H1 (cell line): ENCODE data around the gene ADM2. TPM values are rescaled to one million over a fixed set of nuclear protein-coding genes. Genes with fewer than 3 reads are reported as not detected.

ENCODE experiments used
- ATF3 ChIP-seq: IDR thresholded peaks from 2 replicates; pipeline ENCODE4 v1.6.1; 2011; ENCODE audit warnings: low read depth, mild to moderate bottlenecking, low read length; ENCODE audit not compliant: insufficient read depth
- BRCA1 ChIP-seq: IDR thresholded peaks from 2 replicates; pipeline ENCODE4 v1.6.1; 2012; ENCODE audit warnings: low read depth, low read length, improper control_type of control experiment
- CHD2 ChIP-seq: IDR thresholded peaks from 2 replicates; pipeline ENCODE4 v1.6.1; 2012; ENCODE audit warnings: low read length, improper control_type of control experiment
- CHD7 ChIP-seq: fragments of 300-600 bp; sonication (generic); IDR thresholded peaks from 2 replicates; pipeline ENCODE4 v1.7.1; 2012; ENCODE audit warnings: low read length, moderate library complexity, mild to moderate bottlenecking, inconsistent platforms; ENCODE audit not compliant: insufficient replicate concordance
- NANOG ChIP-seq: IDR thresholded peaks from 2 replicates; pipeline ENCODE4 v1.6.1; 2011; ENCODE audit warnings: low read length, low read depth, mild to moderate bottlenecking, inconsistent platforms; ENCODE audit not compliant: insufficient read depth, poor library complexity, severe bottlenecking
- POLR2A ChIP-seq, 2 experiments: IDR thresholded peaks; 1 replicate in 1 of 2; 2 replicates in 1 of 2; pipeline ENCODE4 v1.6.1; 2011; ENCODE audit warnings: low read depth in 2 of 2, low read length in 2 of 2, mild to moderate bottlenecking in 2 of 2; ENCODE audit errors: control extremely low read depth in 1 of 2
- SAP30 ChIP-seq: fragments of 300-600 bp; sonication (generic); IDR thresholded peaks from 2 replicates; pipeline ENCODE4 v1.7.1; 2012; ENCODE audit warnings: low read length, moderate library complexity, mild to moderate bottlenecking, inconsistent platforms; ENCODE audit not compliant: insufficient read depth, insufficient replicate concordance
- SIRT6 ChIP-seq: IDR thresholded peaks from one replicate; pipeline ENCODE4 v1.7.1; 2012; ENCODE audit warnings: low read length, inconsistent platforms
- TEAD4 ChIP-seq: IDR thresholded peaks from 2 replicates; pipeline ENCODE4 v1.6.1; 2012; ENCODE audit warnings: low read depth, low read length, inconsistent platforms, mixed read lengths
- YY1 ChIP-seq: IDR thresholded peaks from 2 replicates; pipeline ENCODE4 v1.6.1; 2011; ENCODE audit warnings: low read depth, mild to moderate bottlenecking, low read length
- polyA plus RNA-seq, 7 experiments: library from polyadenylated mRNA; depleted of rRNA in 3 of 7; stranded (reverse) in 5 of 7; unstranded in 2 of 7; fragments of >200 nt in 5 of 7; fragments of 200-250 nt in 2 of 7; gene quantifications; 1 replicate in 5 of 7; 2 replicates in 1 of 7; 4 replicates in 1 of 7; pipeline versions ENCODE4 v1.2.1 to v1.2.3, GENCODE V29; 2011 to 2013; ENCODE audit warnings: missing spikeins in 2 of 7, mixed read lengths in 2 of 7
- total RNA-seq: library from RNA; stranded (reverse); fragmentation: NEBNext Ultra II Directional; extraction: Animal tissue kit (Norgen Biotek cat#: 25700); gene quantifications from 2 replicates; pipeline ENCODE4 v1.2.1, GENCODE V29; 2021

Gene ADM2
- total and polyA plus RNA-seq, 2 of the 8 experiments (the other 6 are each of a cell fraction or from before 2014, with no cell fraction given) = 3.3 to 7.5 TPM

GRCh38 chr22:50502628-50503474, 21.5 kb downstream of the ADM2 start (continued):
- TF ChIP-seq CHD7 = no peak
- no peak for TF ChIP-seq CHD2
- no peak for TF ChIP-seq YY1
- TF ChIP-seq SAP30 = no peak
- no peak for TF ChIP-seq NANOG
- TF ChIP-seq BRCA1 = no peak
- TF ChIP-seq POLR2A (IDR thresholded peaks at IDR 0.05; ENCODE audit: control extremely low read depth in 1 of 2, low read depth in 2 of 2, low read length in 2 of 2) = no peak
- no peak for TF ChIP-seq ATF3
- no peak for TF ChIP-seq SIRT6
- TF ChIP-seq TEAD4 = no peak
